ENCODE results near the gene SH3GLB1. TPM values are rescaled to one million over a fixed set of nuclear protein-coding genes. Genes with fewer than 3 reads are reported as not detected.

SH3GLB1 gene
- total RNA-seq, 1 experiment from 2014 or later = 36.6 TPM

GRCh38 chr1:86696522-86696921 lies 7.9 kb upstream of the SH3GLB1 start:
- Histone ChIP-seq H2AFZ (ENCODE audit: low read length) (no peak overlapping the region), H2AK5ac (ENCODE audit: insufficient read length, low read length) (no peak overlapping the region), H3K9ac (ENCODE audit: extremely low read depth, insufficient read length, low read length) (no peak overlapping the region), H2BK5ac (ENCODE audit: insufficient read length, low read length) (no peak overlapping the region), H3K79me1 (ENCODE audit: insufficient read depth, low read depth, low read length, poor library complexity, severe bottlenecking) (no peaks in the 10 kb centered on the region), H3K23me2 (ENCODE audit: insufficient read length, low read depth, low read length, poor library complexity, severe bottlenecking) (no peaks in the 10 kb centered on the region), H3K56ac (ENCODE audit: insufficient read length, low read depth, low read length) (no peak overlapping the region), H3K4me2 (ENCODE audit: insufficient read depth, insufficient read length, low read length) (no peak overlapping the region), H2BK12ac (ENCODE audit: insufficient read length, low read depth, low read length) (no peak overlapping the region), H3K4ac (ENCODE audit: low read depth, low read length) (no peak overlapping the region), H2BK15ac (ENCODE audit: low read depth, low read length) (no peak overlapping the region), H3K79me2 (ENCODE audit: insufficient read depth, low read length) (no peaks in the 10 kb centered on the region), H2BK120ac (ENCODE audit: low read depth, low read length, poor library complexity, severe bottlenecking) (no peak overlapping the region), H3K23ac (ENCODE audit: insufficient read length, low read depth, low read length) (no peak overlapping the region), H3K14ac (ENCODE audit: insufficient read depth, low read length) (no peak overlapping the region), H4K8ac (replicated peaks; ENCODE audit: insufficient read length, low read depth, low read length) (no peak overlapping the region), H3K27ac (ENCODE audit: insufficient read length, low read depth, low read length) (no peak overlapping the region), H4K91ac (ENCODE audit: insufficient read length, low read depth, low read length) (no peak overlapping the region), H3K27me3 (ENCODE audit: insufficient read depth, low read length) (no peaks in the 10 kb centered on the region), H2BK20ac (ENCODE audit: low read depth, low read length, poor library complexity, severe bottlenecking) (no peak overlapping the region), H4K20me1 (ENCODE audit: control insufficient read depth, insufficient read depth, insufficient read length) (no peaks in the 10 kb centered on the region), H3T11ph (ENCODE audit: low read length) (no peak overlapping the region), H3K9me3 (ENCODE audit: control insufficient read depth, low read depth, low read length) (no peaks in the 10 kb centered on the region), H3K4me1 (ENCODE audit: insufficient read depth, low read length) (peaks cover 3% of the 10 kb centered on the region; the same call in 1 of the 2 replicates), H3K18ac (ENCODE audit: insufficient read length, low read depth, low read length) (no peak overlapping the region), H4K5ac (ENCODE audit: insufficient read length, low read depth, low read length) (no peak overlapping the region)
- H3K4me3 Mint-ChIP-seq = no peak overlapping the region
- H3K27ac Mint-ChIP-seq = no peak overlapping the region
- no CpG with 5 or more reads among the region's 1 CpG for WGBS (ENCODE audit: extremely low coverage, insufficient read length, low lambda C conversion rate)
- DNase-seq = no peak
- no peak for TF ChIP-seq CTCF (conservative IDR thresholded peaks at IDR 0.05)
- H3K27me3 Mint-ChIP-seq (ENCODE audit: low read depth) = no peaks in the 10 kb centered on the region; the same call in 1 of the 2 replicates
- peaks cover 14 to 17% of the 10 kb centered on the region in 2 experiments for H3K4me1 Mint-ChIP-seq
- H3K36me3 Mint-ChIP-seq (ENCODE audit: insufficient read depth in 1 of 3, low read depth in 3 of 3) = no peaks in the 10 kb centered on the region
- H3K9me3 Mint-ChIP-seq = no peaks in the 10 kb centered on the region; a peak in 1 of 5 replicates

All from H9 (cell line).